GM12878 (cell line): Measurements from ENCODE around the gene HLA-DMA. TPM values are rescaled to one million over a fixed set of nuclear protein-coding genes. Genes with fewer than 3 reads are reported as not detected.

ENCODE experiments used
- CREM ChIP-seq: IDR thresholded peaks from 2 replicates; pipeline ENCODE4 v1.6.1; 2014; ENCODE audit warnings: antibody characterized with exemption, low read depth
- DPF2 ChIP-seq: fragments of 450-650 bp; IDR thresholded peaks from 2 replicates; pipeline ENCODE4 v1.6.1; 2017; ENCODE audit warnings: mild to moderate bottlenecking
- EP300 ChIP-seq, 2 experiments: fragments of 150-350 bp in 1 of 2; IDR thresholded peaks; 2 replicates each; pipeline ENCODE4 v1.6.1; 2011 to 2012; ENCODE audit warnings: low read depth in 2 of 2, low read length in 2 of 2, borderline replicate concordance in 1 of 2, improper control_type of control experiment in 1 of 2, inconsistent platforms in 1 of 2; ENCODE audit not compliant: control insufficient read depth in 1 of 2
- FOXK2 ChIP-seq: fragments of 450-650 bp; IDR thresholded peaks from 2 replicates; pipeline ENCODE4 v1.6.1; 2017; ENCODE audit warnings: mild to moderate bottlenecking, moderate library complexity
- HDAC6 ChIP-seq: fragments of 200-600 bp; sonication (generic); IDR thresholded peaks from one replicate; pipeline ENCODE4 v1.8.0; 2017; ENCODE audit warnings: antibody characterized with exemption; ENCODE audit not compliant: unreplicated experiment
- IKZF1 ChIP-seq: fragments of 450-650 bp; conservative IDR thresholded peaks from 2 replicates; pipeline ENCODE4 v1.6.1; 2017; ENCODE audit warnings: antibody characterized with exemption, mild to moderate bottlenecking
- IRF4 ChIP-seq: IDR thresholded peaks from 2 replicates; pipeline ENCODE4 v1.6.1; 2011; ENCODE audit warnings: low read depth, low read length
- JUNB ChIP-seq: IDR thresholded peaks from 2 replicates; pipeline ENCODE4 v1.6.1; 2016; ENCODE audit warnings: antibody characterized with exemption, mild to moderate bottlenecking
- KAT2A ChIP-seq: conservative IDR thresholded peaks from 2 replicates; pipeline ENCODE4 v1.6.1; 2011; ENCODE audit warnings: low read depth, low read length; ENCODE audit not compliant: control insufficient read depth
- MEF2A ChIP-seq: IDR thresholded peaks from 2 replicates; pipeline ENCODE4 v1.6.1; 2011; ENCODE audit warnings: low read depth, mild to moderate bottlenecking, low read length, moderate library complexity; ENCODE audit not compliant: insufficient read depth
- MTA2 ChIP-seq: fragments of 450-650 bp; IDR thresholded peaks from 2 replicates; pipeline ENCODE4 v1.6.1; 2016; ENCODE audit warnings: low read depth, mild to moderate bottlenecking, moderate library complexity
- NBN ChIP-seq: fragments of 450-650 bp; IDR thresholded peaks from 2 replicates; pipeline ENCODE4 v1.6.1; 2016
- RAD21 ChIP-seq: IDR thresholded peaks from 2 replicates; pipeline ENCODE4 v1.6.1; 2011; ENCODE audit warnings: mild to moderate bottlenecking, low read depth, low read length, moderate library complexity; ENCODE audit not compliant: insufficient read depth
- SPI1 ChIP-seq: IDR thresholded peaks from 2 replicates; pipeline ENCODE4 v1.6.1; 2011; ENCODE audit warnings: low read depth, mild to moderate bottlenecking, low read length, moderate library complexity, borderline replicate concordance; ENCODE audit not compliant: insufficient read depth
- ZBED1 ChIP-seq: IDR thresholded peaks from 2 replicates; pipeline ENCODE4 v1.6.1; 2016; ENCODE audit warnings: borderline replicate concordance
- ZBTB4 ChIP-seq: fragments of 450-650 bp; formaldehyde crosslinking; IDR thresholded peaks from 2 replicates; pipeline ENCODE4 v1.4.0; 2022; ENCODE audit warnings: mild to moderate bottlenecking, moderate library complexity
- polyA plus RNA-seq, 11 experiments: library from polyadenylated mRNA; depleted of rRNA in 4 of 11; unstranded in 6 of 11; stranded (reverse) in 5 of 11; fragments of >200 nt; fragmentation: Nextera tagmentation in 4 of 11; fragmentation: Illumina TruSeq in 1 of 11; extraction: Ambion mirVana in 4 of 11; extraction: Trizol in 1 of 11; gene quantifications; 1 replicate in 1 of 11; 2 replicates in 10 of 11; pipeline versions ENCODE4 v1.2.1 to v1.2.3, GENCODE V29; 2011 to 2016; ENCODE audit warnings: inconsistent platforms in 2 of 11, missing spikeins in 2 of 11, low read depth in 1 of 11
- total RNA-seq, 4 experiments: library from RNA; depleted of rRNA in 3 of 4; stranded (reverse); fragments of >200 nt in 3 of 4; fragmentation: Illumina TruSeq in 1 of 4; extraction: Trizol in 1 of 4; gene quantifications; 2 replicates each; pipeline versions ENCODE4 v1.2.1 to v1.2.3, GENCODE V29; 2013 to 2021
- TF ChIP-seq, protein P1 (sequence below): fragments of 450-650 bp; IDR thresholded peaks from 2 replicates; pipeline ENCODE4 v1.6.1; 2016; ENCODE audit warnings: mild to moderate bottlenecking, moderate library complexity, borderline replicate concordance
- TF ChIP-seq, protein P2 (sequence below): IDR thresholded peaks from 2 replicates; pipeline ENCODE4 v1.6.1; 2012; ENCODE audit warnings: low read length, inconsistent platforms

HLA-DMA gene
- total and polyA plus RNA-seq, 10 of the 15 experiments (the other 5 are each of a cell fraction or from before 2014, with no cell fraction given): 177 to 552 (median 309) TPM

DNA sequence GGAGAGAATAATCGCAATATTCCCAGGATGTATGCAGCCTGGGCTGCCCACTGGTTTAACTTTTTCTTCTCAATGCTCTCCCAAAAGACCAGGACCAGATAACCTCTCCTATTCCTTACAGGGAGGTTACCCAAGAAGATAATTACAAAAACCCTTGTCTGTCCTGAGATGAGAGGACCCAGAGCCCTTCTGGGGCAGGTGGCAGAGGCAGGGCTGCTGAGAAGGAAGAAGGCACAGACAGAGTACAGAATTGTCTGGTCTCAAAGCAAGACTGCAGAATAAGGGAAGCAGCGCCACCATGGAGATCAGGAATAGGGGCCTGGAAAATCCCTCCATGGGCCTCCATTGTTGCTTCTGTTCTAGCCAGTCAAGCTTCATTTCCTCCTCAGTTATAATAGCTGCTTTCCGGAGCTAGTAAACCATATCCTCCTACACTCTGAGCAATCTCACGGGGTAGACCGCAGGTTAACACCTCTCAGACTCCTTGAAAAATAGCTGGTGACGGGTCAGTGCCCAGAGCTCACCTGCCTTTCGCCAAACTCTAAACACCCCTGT, 11.6 kb downstream of the HLA-DMA start (continued):
- TF ChIP-seq, protein P1, sequence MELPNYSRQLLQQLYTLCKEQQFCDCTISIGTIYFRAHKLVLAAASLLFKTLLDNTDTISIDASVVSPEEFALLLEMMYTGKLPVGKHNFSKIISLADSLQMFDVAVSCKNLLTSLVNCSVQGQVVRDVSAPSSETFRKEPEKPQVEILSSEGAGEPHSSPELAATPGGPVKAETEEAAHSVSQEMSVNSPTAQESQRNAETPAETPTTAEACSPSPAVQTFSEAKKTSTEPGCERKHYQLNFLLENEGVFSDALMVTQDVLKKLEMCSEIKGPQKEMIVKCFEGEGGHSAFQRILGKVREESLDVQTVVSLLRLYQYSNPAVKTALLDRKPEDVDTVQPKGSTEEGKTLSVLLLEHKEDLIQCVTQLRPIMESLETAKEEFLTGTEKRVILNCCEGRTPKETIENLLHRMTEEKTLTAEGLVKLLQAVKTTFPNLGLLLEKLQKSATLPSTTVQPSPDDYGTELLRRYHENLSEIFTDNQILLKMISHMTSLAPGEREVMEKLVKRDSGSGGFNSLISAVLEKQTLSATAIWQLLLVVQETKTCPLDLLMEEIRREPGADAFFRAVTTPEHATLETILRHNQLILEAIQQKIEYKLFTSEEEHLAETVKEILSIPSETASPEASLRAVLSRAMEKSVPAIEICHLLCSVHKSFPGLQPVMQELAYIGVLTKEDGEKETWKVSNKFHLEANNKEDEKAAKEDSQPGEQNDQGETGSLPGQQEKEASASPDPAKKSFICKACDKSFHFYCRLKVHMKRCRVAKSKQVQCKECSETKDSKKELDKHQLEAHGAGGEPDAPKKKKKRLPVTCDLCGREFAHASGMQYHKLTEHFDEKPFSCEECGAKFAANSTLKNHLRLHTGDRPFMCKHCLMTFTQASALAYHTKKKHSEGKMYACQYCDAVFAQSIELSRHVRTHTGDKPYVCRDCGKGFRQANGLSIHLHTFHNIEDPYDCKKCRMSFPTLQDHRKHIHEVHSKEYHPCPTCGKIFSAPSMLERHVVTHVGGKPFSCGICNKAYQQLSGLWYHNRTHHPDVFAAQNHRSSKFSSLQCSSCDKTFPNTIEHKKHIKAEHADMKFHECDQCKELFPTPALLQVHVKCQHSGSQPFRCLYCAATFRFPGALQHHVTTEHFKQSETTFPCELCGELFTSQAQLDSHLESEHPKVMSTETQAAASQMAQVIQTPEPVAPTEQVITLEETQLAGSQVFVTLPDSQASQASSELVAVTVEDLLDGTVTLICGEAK: no peak
- peak; percentile 59 for TF ChIP-seq SPI1
- peak; percentile 38; the same call in 1 of the 2 replicates for TF ChIP-seq ZBED1
- peak; percentile 85 for TF ChIP-seq CREM
- peak; percentile 96 for TF ChIP-seq NBN
- peak; percentile 92 to 99 for TF ChIP-seq EP300 (IDR thresholded peaks at IDR 0.05; ENCODE audit: borderline replicate concordance in 1 of 2, control insufficient read depth in 1 of 2, low read depth in 2 of 2, low read length in 2 of 2)
- peak; percentile 57; the same call in 1 of the 2 replicates for TF ChIP-seq IRF4
- no peak for TF ChIP-seq FOXK2
- TF ChIP-seq MTA2: peak; percentile 96
- no peak for TF ChIP-seq ZBTB4
- TF ChIP-seq MEF2A: peak; percentile 92
- no peak; the same call in 1 of the 2 replicates for TF ChIP-seq RAD21
- TF ChIP-seq JUNB: peak; percentile 37
- TF ChIP-seq IKZF1: peak; percentile 99
- no peak for TF ChIP-seq KAT2A
- no peak for TF ChIP-seq HDAC6
- TF ChIP-seq DPF2: peak; percentile 98
- TF ChIP-seq, protein P2, sequence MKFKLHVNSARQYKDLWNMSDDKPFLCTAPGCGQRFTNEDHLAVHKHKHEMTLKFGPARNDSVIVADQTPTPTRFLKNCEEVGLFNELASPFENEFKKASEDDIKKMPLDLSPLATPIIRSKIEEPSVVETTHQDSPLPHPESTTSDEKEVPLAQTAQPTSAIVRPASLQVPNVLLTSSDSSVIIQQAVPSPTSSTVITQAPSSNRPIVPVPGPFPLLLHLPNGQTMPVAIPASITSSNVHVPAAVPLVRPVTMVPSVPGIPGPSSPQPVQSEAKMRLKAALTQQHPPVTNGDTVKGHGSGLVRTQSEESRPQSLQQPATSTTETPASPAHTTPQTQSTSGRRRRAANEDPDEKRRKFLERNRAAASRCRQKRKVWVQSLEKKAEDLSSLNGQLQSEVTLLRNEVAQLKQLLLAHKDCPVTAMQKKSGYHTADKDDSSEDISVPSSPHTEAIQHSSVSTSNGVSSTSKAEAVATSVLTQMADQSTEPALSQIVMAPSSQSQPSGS: peak; percentile 91
